Right forelimb (tissue), 1 donor: ENCODE measurements around the gene FKRP.

ENCODE experiments used
- DNase-seq: peaks from one replicate; pipeline ENCODE4 v3.0.0-alpha.2; 2018

FKRP gene

GRCh38 chr19:46719629-46720502, 26.0 kb upstream of the FKRP start:
- DNase-seq = no peak

DNA sequence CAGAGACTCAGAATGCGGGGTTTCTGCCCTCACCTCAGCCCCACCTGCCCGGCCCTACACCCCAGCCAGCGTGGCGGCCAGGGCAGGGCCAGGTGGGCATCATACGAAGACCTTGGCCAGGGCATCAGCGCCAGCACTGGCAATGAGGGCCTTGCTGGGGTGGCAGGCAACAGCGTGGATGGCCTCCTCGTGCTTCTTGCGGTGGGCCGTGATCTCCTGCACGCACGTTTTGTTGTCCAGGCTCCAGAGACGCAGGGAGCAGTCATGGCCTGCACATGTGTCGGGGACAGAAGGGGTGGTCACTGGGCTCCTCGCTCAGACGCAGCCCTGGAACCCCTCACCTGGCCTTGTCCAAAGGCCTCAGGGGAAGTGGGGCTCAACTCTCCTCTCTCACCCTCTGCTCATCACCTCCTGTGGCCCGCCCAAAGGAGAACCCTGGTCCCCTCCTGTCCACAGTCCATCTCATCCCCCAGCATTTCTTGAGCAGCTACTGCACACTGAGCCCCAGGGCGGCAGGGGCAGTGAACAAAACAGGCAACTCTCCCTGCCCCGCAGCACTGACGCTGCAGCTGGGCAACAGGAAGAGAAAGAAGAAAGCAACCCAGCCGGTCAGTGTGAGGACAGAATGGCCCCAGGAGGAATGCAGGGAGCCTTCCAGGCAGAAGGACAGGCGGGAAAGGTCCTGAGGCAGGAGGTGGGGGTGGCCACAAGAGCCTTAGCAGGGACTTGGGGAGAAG, 25.2 kb upstream of the FKRP start:
- no peak for DNase-seq

- no peak for DNase-seq
Observed at GRCh38 chr19:46721269-46722003, 24.4 kb upstream of the FKRP start.

GRCh38 chr19:46722004-46722380, 23.9 kb upstream of the FKRP start:
- DNase-seq = no peak

DNA sequence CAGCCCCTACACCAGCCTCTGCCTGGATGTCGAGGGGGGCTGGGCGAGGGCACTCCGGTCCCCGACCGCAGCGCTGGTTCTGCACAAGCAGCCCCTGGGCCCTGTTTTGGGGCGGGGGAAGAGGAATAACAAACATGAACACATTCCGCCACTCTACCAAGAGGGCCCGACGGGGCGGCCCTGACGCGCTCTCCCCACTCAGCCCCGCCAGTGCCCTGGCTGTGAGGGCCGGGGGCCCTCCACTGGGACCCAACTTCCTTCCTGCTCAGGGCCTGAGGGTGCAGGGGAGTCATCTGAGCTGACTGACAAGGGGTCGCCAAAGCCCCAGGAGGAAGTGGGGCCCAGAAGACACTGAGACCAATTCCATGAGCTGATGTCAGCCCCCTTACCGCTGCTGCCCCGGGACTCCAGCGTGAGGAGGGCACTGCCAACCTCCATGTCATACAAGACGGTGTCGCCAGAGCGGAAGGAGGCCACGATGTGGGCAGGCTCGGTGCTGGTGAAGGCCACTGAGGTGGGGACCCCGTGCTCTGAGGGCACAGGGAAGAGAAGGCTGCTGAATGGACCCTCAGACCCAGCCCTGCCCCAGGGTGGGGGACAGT, 23.3 kb upstream of the FKRP start:
- DNase-seq = no peak

DNA sequence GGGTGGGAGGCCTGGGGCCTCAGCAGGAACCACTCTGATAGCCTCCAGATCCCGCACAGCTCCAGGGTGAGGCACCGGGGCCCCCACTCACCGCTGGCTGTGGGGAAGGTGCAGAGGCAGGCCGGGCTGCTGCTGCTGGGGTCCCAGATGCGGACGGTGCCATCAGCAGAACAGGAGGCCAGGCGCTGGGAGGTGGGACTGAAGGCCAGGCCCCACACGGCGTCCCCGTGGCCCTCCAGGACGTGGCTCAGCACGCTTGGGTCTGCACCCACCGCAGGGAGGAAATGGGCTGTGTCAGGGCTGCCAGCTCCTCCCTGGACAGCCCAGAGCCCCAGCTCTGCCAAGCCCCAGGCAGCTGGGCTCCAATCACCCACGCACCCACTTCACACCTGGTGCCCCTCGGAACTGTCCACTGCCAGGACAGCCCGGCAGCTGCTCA, 22.8 kb upstream of the FKRP start:
- DNase-seq = no peak

- DNase-seq = no peak
Observed at GRCh38 chr19:46723471-46723870, 22.4 kb upstream of the FKRP start.

DNA sequence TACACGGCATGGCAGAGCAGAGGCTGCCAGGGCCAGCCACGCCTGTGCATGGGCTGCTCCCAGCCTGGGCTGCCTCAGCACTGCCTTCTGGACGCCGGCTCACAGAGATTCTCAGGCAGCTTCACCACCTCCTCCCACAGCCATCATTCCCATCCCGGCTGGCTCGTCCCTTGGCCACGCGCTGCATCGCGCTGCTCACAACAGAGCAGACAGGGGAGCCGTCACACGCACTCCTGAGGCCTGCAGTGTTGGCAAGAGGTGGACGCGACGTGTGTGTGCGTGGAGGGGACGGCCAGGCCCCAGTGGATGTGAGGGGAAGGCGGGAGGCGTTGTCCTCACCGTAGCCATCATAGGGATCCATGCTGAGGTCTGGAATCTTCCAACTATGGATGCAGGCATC, 21.4 kb upstream of the FKRP start:
- no peak for DNase-seq

DNA sequence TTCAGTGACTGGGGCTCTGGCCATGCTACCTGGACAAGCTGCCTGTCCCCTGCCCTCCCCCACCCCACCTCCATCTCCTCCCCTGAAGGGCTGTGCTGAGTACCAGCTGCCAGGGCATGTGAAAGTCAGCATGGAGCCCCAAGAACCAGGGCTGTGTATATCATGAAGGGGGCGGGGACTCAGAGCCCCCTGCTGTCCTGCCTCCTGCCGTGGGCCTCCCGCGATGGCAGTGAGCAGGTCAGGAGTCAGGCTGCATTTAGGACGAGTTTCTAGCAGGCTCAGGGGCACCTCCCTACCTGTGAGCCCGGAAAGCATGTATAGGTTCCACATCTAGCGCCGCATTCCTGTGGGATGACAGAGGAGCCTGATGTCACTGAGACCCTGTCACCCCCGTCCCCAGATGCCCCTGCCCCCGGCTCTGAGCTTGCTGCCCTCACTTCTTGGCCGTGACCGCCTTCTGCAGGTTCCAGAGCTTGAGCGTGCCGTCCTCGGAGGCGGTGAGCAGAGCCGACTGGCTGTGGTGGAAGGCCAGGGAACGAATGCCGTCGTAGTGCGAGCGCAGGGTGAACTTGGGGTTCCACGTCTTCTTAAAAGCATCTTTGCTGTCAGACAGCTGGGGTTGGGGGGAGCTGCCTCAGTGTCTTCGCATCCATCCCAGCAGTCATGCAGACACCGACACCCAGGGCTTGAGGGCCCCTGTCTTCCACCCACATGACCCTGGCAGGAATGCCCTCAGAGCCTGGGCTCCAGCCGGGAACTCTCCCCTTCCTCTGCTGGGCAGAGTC, 20.6 kb upstream of the FKRP start:
- DNase-seq = no peak

- DNase-seq = no peak
Observed at GRCh38 chr19:46725859-46726393, 19.9 kb upstream of the FKRP start.

- no peak for DNase-seq
Observed at GRCh38 chr19:46726551-46726950, 19.3 kb upstream of the FKRP start.

DNA sequence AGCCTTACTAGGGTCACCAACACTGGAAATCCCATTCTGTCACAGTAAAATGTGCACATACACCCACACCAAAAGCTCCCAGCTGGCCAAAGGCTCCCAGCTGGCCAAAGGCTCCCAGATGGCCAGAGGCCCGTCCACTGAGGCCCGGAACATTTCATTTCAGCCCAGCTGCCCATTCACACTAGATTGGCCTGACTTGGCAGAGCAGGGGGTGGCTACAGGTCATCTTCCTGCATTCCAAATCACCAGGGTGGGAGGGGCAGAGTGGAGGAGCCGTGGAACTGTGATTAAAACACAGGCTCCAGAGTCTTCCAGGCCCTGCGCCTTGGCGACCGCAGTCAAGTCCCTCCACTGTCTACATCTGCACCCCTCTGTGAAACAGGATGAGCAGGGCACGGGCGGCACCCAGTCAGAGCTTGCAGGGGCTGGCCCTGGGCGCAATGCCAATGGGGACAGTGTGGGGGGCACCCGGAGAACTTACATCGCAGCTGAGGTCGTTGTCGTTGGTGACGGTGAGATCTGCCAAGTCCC, 18.8 kb upstream of the FKRP start:
- no peak for DNase-seq

DNA sequence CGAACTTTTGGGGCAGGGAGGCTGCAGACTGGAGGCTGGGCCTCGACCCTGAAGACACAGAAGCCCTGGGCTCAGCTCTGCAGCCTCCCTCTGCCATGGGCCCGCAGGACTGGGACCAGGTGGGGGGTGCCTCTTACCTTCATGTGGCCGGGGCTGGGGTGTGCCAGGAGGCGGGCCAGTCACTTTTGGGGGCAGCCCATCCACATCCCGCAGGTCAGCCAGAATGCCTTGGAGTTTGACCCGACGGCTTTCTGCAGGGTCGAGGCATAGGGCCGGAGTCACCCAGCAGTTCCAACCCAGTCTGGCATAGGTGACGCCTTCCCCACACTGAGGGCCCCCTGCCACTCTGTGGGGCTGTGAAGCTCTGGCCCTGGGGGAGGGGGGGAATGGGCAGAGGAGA, 18.1 kb upstream of the FKRP start:
- no peak for DNase-seq

- no peak for DNase-seq
Observed at GRCh38 chr19:46728208-46728607, 17.6 kb upstream of the FKRP start.

- DNase-seq = peak; percentile 78
Observed at GRCh38 chr19:46728693-46729339, 17.0 kb upstream of the FKRP start.

- no peak for DNase-seq
Observed at GRCh38 chr19:46729696-46730095, 16.2 kb upstream of the FKRP start.

DNA sequence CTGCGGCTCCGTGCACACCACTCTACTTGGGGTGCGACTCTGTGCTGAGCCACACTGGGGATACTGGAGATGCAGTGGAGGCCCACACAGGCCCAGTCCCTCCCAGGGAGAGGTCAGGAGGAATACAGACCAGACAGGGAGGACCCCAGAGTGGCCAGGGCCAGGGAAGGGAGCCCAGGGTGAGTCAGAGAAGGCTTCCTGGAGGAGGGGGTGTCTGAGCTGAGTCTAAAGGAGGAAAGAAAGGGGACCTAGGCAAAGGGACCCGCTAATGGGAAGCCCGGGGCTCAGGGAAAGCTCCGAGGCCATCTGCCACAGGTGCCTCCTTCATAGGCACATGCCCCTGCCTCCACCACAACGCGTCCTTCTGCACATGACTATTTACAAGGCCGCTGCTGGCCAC, 15.7 kb upstream of the FKRP start:
- no peak for DNase-seq

DNA sequence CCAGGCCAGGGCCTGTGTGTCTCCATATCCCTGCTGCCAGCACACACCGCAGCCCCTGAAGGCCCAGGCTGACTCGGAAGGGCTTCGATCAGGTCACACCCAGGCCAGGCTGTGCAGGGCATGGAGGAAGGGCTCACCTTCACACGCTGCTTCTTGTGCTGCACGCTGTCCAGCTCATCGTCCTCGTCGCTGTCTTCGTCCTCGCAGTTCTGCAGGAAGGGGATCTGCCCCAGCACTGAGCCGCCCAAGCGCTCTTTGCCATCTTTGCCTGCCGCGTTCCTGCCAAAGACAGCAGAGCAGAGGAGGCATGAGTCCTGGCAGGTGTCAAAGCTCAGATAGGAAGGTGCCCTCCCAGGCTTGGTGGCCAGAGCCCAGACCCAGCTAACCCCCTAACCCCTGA, 15.3 kb upstream of the FKRP start:
- DNase-seq = no peak

DNA sequence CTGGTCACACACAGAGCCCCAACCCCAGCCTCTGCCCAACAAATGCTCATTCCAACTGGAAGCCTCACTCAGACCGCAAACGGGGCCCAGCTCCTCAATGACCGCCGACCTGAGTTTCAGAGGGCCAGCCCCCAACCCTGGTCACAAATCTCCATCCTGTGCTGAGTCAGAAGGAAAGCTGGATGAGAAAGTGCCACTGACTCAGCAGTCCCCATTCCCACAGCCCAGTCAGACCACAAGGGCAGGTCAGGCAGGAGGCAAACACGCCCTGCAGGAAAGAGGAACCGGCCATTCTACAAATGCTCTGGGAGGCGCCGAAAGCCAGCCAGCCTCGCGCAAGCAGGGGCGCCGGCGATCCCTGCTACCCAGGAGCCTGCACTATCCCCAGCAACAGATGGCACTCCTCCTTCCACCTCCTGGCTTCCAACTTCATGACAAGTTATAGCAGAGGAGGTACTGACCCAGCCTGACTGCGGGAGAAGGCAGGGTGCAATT, 14.8 kb upstream of the FKRP start:
- no peak for DNase-seq

DNA sequence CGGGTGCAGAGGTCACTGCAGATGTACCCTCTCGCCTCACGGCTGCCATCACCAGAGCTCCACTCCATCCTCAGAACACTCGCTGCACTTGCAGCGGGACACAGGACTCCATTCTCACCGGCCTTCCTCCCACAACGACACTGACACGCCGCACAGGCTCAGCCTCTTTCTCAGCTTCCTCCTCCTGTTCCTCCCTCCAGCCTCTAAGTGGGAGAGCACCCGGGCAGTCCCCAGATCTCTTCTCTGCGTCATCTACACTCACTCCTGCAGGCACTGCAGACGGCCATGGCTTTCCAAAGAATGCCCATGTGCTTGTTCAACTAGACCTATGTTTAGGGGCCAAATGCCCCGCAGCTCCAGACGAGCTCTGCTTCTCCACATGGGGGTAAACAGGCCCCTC, 14.3 kb upstream of the FKRP start:
- DNase-seq = no peak
